Myocyte (in vitro differentiated cells): ENCODE results near the gene APC2. TPM values are rescaled to one million over a fixed set of nuclear protein-coding genes. Genes with fewer than 3 reads are reported as not detected.
"Not testable (repeated sequence)": the region's sequence is repeated elsewhere in the genome, so short reads cannot be mapped to it uniquely, and the experiment has no call there.

Experiments used
- DNase-seq: peaks from one replicate; pipeline ENCODE4 v3.0.0-alpha.2; 2012; ENCODE audit warnings: low read depth
- total RNA-seq: library from RNA; depleted of rRNA; stranded (reverse); fragments of >200 nt; gene quantifications from 2 replicates; pipeline ENCODE4 v1.2.3, GENCODE V29; 2014

The APC2 gene
- total RNA-seq, 1 donor from 2014 or later: 0.53 TPM

- DNase-seq: no peak
Observed at GRCh38 chr19:1475751-1476437, 26.0 kb downstream of the APC2 start.

GRCh38 chr19:1477056-1477455 lies 27.1 kb downstream of the APC2 start:
- DNase-seq: not testable (repeated sequence)

- DNase-seq: peak; percentile 93
Observed at GRCh38 chr19:1478934-1479707, 29.2 kb downstream of the APC2 start, which contains the start of gene C19orf25. TSS of gene C19orf25 (minus strand) at chr19:1479215. CDS start at chr19:1478903, 312 bp downstream.

GRCh38 chr19:1481224-1481892 lies 31.4 kb downstream of the APC2 start:
- DNase-seq: no peak

- DNase-seq: no peak
Observed at GRCh38 chr19:1481893-1482360, 32.0 kb downstream of the APC2 start.

- no peak for DNase-seq
Observed at GRCh38 chr19:1482361-1483130, 32.6 kb downstream of the APC2 start.

GRCh38 chr19:1483131-1483978 lies 33.4 kb downstream of the APC2 start:
- DNase-seq: no peak

- DNase-seq: no peak
Observed at GRCh38 chr19:1483979-1484428, 34.1 kb downstream of the APC2 start.

- no peak for DNase-seq
Observed at GRCh38 chr19:1486720-1487575, 37.0 kb downstream of the APC2 start.

- no peak for DNase-seq
Observed at GRCh38 chr19:1487576-1488281, 37.8 kb downstream of the APC2 start.

GRCh38 chr19:1488282-1488601 lies 38.3 kb downstream of the APC2 start:
- DNase-seq: no peak

- DNase-seq: peak; percentile 89
Observed at GRCh38 chr19:1489463-1490310, 39.8 kb downstream of the APC2 start.

GRCh38 chr19:1490311-1491113 lies 40.6 kb downstream of the APC2 start, which contains the start of gene PCSK4:
TSS of gene PCSK4 (minus strand) at chr19:1490350. CDS start at chr19:1490346, 4 bp downstream.
- peak; percentile 99 for DNase-seq

GRCh38 chr19:1491114-1491848 lies 41.4 kb downstream of the APC2 start, which contains the start of gene REEP6:
TSS of gene REEP6 (plus strand) at chr19:1491181. CDS start at chr19:1491270, 89 bp downstream.
- DNase-seq: no peak

GRCh38 chr19:1491849-1492170 lies 41.9 kb downstream of the APC2 start:
- no peak for DNase-seq

GRCh38 chr19:1492474-1493006 lies 42.6 kb downstream of the APC2 start:
- DNase-seq: no peak
